ENCODE measurements around the gene CMPK2.

- TF ChIP-seq EZH2 (IDR thresholded peaks at IDR 0.05; ENCODE audit: borderline replicate concordance, low read depth, low read length, severe bottlenecking) (no peak), CTCF (IDR thresholded peaks at IDR 0.05; ENCODE audit: borderline replicate concordance, extremely low read depth, low read length, poor library complexity, severe bottlenecking) (no peak)
Measured at GRCh38 chr2:6854416-6854815, 11.3 kb downstream of the CMPK2 start.
